Measurements from ENCODE around the gene RCAN3.
"Not testable (repeated sequence)": the region's sequence is repeated elsewhere in the genome, so short reads cannot be mapped to it uniquely, and the experiment has no call there.

Gene RCAN3

DNA sequence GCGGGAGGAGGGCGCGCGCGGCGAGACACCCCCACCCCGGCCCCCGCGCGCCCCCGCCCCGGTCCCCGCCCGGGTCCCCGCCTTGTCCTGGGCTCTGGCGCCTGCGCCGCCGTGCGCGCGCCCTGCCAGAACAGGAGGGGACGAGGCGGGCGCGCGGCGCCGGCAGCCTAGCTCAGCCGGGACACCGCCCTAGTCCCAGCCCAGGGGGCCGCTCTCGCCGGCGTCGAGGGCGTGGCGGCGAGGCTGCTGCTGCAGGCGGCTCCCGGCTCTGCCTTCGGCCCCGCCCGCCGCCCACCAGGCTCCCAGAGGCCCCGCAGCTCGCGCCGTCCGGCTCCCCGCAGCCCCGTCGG, at the start of gene RCAN3:
Gene RCAN3, plus strand, starts transcription at position 128 of the 350 bp plus-strand sequence. CDS start 11,537 bp downstream, outside the sequence.
- peak; percentile 86 for DNase-seq (ENCODE audit: low read depth)

DNA sequence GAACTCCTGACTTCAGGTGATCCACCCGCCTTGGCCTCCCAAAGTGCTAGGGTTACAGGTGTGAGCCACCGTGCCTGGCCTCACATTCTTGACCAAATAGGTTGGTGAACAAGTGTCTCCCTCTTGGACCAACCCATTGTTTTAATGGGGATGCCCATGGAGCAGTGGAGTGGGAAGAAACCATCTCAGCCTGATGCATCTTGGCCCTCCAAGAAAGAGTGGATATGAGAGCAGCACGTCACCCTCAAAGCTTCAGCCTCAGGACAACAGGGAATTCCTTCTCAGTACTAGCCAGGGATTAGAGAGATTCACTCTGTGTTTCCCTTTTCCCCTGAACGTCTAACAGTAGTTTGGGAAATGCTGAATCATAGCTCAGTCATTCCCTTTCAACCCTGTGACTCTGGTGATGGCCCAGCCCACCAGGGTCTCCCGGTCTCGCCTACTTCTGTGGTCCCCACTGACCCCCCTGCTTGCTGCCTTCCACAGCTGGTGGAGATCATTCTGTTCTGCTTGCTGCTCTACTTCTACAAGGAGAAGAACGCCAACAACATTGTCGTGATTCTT, 49.6 kb upstream of the RCAN3 start:
- DNase-seq (ENCODE audit: low read depth), result no peak

DNA sequence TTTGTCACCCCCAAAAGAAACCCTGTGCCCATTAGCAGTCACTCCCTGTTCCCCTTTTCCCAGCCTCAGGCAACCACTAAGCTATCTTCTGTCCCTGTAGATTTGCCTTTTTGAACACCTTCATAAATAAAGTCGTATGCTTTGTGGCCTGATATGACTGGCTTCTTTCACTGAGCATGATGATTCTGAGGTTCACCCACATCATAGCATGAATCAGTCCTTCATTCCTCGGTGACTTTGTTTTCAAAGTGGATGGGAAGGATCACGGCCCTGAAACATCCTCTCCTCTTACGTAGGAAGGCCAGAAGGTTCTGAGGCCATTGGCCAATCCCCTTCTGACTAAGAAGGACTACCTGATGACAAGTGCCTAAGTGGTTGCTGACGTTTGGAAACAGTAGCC, 48.0 kb upstream of the RCAN3 start:
- DNase-seq (ENCODE audit: low read depth), result no peak

DNA sequence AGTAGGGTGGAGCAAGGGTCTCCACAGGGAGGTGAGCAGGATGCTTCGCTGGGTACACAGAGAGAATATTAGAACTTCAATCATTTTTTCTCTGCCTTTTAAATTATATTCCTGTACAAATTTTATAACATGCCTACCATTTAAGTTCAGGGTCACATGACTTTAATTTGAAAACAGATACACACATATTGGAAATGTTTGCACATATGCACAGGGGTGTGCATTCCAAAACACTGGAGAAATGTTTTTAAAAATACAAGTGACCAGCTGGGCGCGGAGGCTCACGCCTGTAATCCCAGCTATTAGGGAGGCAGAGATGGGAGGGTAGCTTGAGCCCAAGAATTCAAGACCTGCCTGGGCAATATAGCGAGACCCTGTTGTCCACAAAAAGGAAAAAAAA, 47.4 kb upstream of the RCAN3 start:
- no peak for DNase-seq (ENCODE audit: low read depth)

DNA sequence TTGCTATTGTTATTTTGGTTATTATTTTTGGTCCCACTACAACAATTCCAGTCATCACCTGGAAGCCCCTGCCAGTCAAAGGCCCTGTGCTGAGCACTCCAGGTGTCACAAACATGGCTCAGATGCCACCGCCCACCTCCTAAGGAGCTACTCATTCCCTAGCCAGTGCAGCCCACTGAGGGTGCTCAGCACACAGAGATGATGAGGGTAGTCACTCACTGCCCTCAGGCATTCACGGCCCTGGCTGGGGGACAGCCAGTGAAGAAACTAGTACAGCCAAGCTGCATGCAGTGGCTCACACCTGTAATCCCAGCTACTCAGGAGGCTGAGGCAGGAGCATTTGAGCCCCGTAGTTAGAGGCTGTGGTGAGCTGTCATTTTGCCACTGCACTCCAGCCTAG, 44.8 kb upstream of the RCAN3 start:
- DNase-seq (ENCODE audit: low read depth), result no peak

DNA sequence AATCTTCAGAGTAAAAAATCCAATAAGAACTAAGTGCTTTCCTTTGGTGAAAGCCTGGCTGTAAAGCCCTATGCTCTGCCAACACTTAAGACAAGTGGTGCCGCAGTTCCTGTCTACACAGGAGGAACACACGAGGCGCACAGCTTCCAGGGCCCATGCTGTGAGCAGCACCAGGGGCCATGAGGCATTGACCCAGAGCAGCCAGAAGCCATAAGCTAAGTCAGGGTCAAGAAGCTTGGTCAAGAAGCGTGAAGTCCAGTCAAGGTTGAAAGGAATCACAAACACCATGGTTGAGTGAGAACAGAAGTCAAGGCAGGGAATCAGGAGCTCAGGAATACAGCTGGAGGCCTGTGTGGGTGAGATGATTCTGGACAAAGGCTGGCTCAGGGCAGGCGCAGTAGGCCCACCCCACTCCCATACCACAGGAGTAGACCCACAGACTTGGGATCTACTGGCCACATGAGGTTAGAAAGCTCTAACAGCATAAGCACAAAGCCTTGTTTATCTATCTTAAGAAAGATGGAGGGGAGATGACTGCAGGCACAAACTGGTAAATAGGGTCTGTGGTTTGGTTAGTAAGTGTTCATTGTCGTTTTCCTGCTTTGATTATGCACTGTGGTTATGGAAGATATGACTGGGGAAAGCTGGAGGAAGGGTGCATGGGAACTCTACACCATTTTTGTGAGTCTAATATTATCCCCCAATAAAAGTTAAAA, 42.9 kb upstream of the RCAN3 start:
- DNase-seq (ENCODE audit: low read depth), result no peak

DNA sequence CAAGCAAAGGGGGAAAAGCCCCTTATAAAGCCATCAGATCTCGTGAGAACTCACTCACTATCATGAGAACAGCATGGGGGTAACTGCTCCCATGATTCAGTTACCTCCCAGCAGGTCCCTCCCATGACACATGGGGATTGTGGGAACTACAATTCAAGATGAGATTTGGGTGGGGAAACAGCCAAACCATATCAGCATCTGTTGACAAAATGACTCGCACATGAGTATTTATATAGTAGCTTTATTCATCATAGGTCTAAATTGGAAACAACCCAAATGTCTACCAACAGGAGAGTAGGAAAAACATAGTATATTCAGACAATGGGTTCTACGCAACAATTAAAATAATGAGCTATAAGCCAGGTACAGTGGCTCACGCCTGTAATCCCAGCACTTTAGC, 40.5 kb upstream of the RCAN3 start:
- not testable (repeated sequence) for DNase-seq (ENCODE audit: low read depth)

DNA sequence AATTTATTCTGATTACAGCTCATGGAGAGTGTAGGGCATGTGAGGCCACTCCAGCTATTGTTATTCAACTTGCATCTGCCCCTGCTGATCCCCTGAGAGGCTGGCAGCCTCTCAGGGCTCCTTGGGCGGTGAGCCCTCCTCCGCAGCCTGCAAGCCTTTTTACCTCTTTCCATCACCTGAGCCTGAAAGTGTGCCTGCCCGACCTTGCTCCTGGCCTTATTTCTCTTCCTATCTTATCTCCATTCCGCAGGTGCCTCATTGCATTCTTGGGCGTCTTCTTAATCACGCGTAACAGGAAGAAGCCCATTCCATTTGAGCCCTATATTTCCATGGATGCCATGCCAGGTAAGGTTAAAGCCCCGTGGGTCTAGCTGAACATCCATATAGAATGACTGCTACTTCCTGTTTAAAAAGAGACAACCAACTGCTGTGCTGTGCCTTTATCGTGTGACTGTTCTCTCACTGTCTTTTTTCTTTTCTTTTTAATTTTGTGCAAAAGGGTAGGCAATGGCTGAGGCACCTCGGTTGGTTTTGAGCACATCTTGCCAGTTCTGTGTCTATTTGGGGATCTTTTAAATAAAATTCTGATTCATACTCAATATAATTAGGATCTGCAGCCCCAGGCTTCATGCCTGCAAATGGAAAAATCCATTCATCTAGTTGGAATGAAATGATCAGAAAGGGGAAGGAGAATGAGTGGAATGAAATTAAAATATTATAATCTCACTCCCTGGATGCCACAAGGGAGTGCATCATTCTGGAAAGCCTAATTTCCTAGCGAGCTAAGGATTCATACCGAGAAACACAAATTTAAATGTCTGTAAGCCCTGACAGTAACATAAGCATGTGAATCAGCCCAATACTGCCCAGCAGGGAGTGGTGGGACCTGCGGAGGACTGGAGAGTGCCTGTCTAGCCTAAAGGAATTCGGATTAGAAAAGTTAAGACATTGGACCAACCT, 38.6 kb upstream of the RCAN3 start:
- no peak for DNase-seq (ENCODE audit: low read depth)

DNA sequence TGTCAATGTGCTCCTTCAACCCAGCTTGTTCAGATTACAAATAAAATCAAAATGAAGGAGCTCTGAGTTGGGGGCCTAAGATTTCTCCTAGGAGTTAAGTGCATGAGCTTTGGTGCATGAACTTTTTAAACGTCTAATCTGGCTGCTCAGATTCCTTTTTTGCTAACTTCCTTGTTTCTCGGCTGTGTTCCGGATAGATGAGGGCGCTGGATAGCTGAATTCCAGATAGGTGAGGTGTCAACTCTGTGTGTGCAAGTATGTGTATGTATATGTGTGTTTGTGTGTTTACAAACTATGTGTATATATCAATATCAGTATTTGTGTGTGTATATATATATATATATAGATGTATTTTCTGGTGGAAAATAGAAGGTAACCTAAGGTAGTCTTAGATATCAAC, 37.5 kb upstream of the RCAN3 start:
- no peak for DNase-seq (ENCODE audit: low read depth)

DNA sequence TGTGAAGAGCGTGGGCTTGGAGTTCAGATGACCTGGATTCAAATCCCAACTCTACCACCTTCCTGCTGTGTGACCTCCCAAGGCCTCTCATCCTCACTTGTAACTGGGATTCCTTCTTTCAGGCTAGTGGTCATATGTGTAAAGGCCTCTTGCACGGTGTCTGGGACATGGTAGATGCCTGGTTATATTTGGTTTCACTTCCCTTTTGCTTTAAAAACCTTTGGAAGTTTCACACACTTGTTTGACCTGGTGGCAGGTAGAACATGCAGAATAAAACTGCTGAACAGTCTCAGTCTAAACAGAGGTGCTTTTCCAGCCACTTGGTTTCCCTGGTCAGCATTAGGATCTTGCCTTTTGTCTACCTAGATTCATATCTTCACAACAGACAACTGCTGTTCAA, 37.0 kb upstream of the RCAN3 start:
- DNase-seq (ENCODE audit: low read depth), result no peak

DNA sequence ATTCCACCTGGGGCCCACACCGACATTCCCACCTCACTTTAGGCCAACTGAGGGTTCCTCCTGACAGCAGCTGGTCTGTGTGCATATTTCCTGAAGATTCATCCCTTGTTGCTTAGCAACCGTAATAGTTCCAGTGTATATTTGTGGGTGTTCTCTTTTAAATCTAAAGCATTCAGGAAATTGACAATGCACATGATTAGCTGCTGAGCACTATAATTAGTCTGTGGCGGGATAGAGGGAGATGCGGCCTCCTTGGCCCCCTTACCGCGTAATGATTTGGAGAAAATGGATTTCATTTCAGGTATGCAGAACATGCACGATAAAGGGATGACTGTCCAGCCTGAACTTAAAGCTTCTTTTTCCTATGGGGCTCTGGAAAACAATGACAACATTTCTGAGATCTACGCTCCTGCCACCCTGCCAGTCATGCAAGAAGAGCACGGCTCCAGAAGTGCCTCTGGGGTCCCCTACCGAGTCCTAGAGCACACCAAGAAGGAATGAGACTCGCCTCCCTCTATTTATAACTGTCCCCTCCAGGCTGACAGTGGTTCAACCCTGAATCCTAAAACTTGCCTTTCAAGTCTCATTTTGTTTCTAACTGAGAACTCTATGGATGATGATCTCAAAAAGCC, 33.8 kb upstream of the RCAN3 start:
- no peak for DNase-seq (ENCODE audit: low read depth)

DNA sequence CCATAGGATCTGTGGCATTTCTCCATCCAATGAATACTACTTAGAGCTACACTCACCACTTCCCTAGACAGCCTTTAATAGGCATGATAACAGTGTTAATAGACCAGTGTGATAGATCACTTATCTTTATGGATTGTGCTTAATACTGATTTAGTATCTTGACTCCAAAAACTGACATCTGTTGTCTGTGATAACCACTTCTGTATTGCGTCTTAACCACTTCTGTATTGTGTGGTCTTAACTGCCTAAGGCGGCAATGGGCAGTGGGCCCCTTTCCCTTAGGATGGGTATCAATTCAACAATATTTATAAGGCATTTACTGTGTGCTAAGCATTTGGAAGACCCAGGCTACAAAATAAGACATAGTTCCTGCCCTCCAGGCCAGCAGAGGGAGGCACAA, 32.0 kb upstream of the RCAN3 start:
- no peak for DNase-seq (ENCODE audit: low read depth)

DNA sequence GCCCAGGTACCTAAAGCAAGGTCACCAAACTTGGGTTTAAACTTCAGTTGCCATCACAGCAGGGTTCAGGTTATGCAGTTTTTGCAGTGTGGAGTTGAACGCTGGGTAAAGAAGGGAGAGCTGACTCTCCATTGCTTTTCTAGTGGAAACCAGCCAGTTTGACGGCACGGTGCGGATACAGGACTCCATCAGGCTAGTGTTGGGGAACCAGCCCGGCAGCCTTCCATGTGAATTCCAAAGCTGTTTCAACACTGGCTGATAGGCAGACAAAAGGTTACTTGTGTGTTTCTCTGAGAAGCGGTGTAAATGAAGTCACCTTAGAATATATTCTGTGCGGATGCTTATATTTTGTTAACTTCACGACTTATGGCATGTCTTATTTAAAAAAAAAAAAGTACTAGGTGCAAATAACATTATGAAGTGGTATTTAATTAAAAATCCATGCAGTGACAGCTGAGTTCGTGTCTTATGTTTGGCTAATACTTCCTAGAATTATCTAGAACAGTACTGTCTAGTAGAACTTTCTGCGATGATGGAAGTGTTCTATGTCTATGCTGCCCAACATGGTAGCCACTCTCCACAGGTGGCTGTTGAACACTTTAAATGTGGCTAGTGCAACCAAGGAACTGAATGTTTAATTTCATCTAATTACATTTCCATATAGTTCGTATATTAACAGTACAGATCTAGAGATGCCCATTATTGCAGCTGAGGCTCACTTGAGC, 29.9 kb upstream of the RCAN3 start:
- DNase-seq (ENCODE audit: low read depth), result no peak

DNA sequence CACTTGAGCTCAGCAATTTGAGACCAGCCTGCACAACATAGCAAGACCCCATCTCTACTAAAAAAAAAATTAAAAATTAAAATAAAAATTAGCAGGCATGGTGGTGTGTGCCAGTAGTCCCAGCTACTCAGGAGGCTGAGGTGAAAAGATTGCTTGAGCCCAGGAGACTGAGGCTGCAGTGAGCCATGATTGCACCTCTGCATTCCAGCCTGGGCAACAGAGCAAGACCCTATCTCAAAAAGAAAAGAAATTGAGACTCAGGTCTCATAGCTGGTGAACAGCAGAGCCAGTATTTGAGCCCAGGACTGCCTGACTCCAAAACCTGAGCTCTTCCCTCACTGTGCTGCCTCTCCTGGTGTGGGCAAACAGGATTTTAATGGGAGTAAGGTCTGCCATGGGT, 28.4 kb upstream of the RCAN3 start:
- DNase-seq (ENCODE audit: low read depth), result no peak

DNA sequence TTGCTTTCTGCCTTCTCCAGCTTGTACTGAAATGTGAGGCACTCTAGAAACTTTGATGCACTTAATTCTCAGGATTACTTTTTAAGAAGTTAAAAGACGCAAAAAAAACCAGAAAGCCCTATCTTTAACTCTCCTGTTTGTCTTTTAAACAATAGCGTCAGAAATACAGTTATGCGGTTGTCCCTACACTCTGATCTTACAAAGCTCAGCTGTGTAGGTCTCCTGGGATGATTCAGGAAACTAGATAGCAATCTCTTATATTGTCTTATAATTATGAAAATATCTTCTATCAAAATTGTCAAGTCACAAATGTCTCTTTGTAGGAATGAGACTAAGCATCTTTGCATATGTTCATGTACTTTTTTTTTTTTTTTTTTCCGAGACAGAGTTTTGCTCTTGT, 26.9 kb upstream of the RCAN3 start:
- no peak for DNase-seq (ENCODE audit: low read depth)

DNA sequence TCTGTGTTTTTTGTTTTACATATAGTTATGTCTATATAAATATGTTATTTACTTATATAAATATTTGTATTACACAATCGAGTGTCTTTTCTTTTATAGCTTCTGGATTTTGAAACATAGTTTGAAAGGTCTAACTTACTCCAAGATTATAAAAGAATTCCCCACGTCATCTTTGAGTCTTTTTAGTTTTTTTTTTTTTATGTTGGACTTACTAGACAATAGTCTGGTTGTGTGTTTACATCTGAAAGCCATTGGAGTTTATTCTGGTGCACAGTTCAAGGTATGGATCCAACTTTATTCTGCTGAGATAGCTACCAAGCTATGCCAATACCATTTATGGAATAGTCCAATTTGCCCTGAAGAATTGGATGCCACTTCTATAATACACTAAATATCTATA, 26.1 kb upstream of the RCAN3 start:
- no peak for DNase-seq (ENCODE audit: low read depth)

DNA sequence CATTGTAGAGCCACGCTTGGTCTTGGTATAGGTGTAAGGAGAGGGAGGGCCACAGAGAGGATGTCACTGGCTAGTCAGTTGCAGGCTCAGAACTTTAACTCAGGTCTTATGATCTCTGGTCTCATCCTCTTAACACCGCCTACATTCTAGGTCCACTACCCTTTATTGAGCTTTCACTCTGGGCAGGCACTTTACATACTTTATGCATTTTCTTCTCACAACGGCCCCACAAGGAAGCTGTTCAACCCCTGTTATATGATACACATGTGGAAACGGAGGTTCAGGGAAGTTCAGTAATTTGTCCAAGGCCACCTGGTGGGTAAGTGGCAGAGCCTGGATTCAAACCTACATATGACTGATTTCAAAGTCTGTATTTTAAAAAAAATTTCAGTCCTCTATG, 25.3 kb upstream of the RCAN3 start:
- DNase-seq (ENCODE audit: low read depth), result no peak

DNA sequence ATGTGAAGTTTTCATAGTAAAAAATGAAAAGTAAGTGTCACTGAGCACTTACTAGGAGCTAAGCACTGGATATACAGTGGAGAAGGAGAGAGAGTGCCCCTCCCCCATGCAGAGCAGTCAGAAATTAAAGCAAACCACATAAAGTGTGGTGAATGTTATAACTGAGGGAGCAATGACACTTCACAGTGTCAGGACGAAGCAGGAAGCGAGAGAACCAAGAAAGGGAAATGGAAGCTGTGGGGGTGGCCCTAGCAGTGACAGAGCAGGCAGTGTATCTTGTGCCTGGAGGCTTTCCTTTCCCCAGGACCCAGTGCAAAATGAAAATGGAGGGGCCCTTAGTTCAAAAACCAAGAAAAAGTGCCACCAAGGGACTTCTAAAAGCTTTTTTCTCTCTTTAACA, 21.5 kb upstream of the RCAN3 start:
- DNase-seq (ENCODE audit: low read depth), result peak; percentile 54

DNA sequence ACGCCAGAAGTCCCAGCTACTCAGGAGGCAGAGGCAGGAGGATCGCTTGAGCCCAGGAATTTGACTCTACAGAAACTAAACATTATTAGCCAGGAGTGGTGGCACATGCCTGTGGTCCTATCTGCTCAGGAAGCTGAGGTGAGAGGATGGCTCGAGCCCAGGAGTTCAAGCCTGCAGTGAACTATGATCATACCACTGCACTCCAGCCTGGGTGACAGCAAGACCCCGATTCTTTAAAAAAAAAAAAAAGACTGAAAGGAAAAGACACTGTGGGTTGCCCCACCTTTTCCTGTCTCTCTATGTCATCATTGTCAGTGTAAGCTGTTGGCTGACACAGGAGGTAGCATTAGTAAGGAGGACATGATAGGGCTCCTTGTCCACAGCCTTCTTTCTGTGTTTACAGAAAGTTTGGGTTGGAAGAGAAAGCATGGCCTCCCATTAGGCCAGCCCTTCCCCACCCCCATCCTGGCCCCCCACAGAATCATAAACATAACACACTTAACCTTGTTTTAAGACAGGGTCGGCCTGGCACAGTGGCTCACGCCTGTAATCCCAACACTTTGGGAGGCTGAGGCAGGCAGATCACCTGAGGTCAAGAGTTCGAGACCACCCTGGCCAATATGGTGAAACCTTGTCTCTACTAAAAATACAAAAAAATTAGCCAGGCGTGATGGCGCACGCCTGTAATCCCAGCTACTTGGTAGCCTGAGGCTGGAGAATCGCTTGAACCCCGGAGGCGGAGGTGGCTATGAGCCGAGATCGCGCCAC, 20.6 kb upstream of the RCAN3 start:
- DNase-seq (ENCODE audit: low read depth), result no peak

DNA sequence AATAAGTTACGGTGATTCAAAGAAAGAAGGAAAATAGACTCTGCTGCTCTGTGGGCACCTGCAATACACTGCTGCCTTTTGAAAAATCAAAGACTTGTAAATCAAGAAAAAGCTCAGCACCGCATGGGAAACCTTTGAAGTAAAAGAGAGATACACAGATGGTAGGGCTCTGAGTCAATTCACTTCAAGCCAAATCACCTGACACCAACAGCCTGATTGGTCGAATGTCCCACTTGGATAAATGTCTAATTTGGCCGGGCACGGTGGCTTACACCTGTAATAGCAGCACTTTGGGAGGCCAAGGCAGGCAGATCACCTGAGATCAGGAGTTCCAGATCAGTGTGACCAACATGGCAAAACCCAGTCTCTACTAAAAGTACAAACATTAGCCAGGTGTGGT, 19.2 kb upstream of the RCAN3 start:
- DNase-seq (ENCODE audit: low read depth), result no peak

DNA sequence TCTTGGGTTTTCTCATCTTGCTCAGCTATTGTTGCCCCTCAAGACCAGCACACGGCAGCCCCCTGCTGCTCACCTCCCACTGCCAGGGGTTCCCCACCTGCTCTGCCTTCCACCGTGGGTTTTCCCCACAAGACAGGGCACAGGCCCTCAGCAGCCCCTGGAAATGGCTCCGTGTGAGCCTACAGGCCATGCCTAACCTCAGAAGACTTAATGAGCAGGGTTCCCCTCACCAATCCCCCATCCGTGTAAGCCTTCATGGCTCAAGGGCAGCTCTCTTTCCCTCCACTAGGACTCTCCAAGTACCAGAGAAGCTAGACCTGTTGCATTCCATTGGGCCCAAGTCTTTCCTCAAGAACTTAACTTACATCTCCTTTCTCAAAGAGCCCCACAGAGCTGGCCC, 18.4 kb upstream of the RCAN3 start:
- no peak for DNase-seq (ENCODE audit: low read depth)
